Adipocyte (in vitro differentiated cells): ENCODE results near the gene WDFY3.

Experiments
- DNase-seq: peaks from one replicate; pipeline ENCODE4 v3.0.0-alpha.2; 2015; ENCODE audit warnings: low read depth
- H3K27me3 ChIP-seq: replicated peaks from 2 replicates; pipeline ENCODE4 v1.7.0; 2013; ENCODE audit warnings: mild to moderate bottlenecking, low read length, moderate library complexity; ENCODE audit not compliant: control insufficient read depth, insufficient read depth
- H3K36me3 ChIP-seq: 2 replicates; pipeline ENCODE4 v1.7.0; 2013; ENCODE audit warnings: low read length, mild to moderate bottlenecking, moderate library complexity; ENCODE audit not compliant: control insufficient read depth, insufficient read depth, severe bottlenecking
- H3K4me1 ChIP-seq: 2 replicates; pipeline ENCODE4 v1.7.0; 2013; ENCODE audit warnings: mild to moderate bottlenecking, low read length, moderate library complexity; ENCODE audit not compliant: control insufficient read depth, insufficient read depth
- H3K4me3 ChIP-seq: 2 replicates; pipeline ENCODE4 v1.7.0; 2013; ENCODE audit warnings: mild to moderate bottlenecking, low read length, moderate library complexity
- H3K9ac ChIP-seq: 2 replicates; pipeline ENCODE4 v1.7.0; 2013; ENCODE audit warnings: mild to moderate bottlenecking, low read length, moderate library complexity
- H3K9me3 ChIP-seq: 2 replicates; pipeline ENCODE4 v1.7.0; 2013; ENCODE audit warnings: mild to moderate bottlenecking, low read length, moderate library complexity; ENCODE audit not compliant: control insufficient read depth

Gene WDFY3

GRCh38 chr4:84901740-84902281, 64.7 kb downstream of the WDFY3 start:
- peaks cover 8% of the 10 kb centered on the region for H3K4me1 ChIP-seq
- no peak for DNase-seq
- no peaks in the 10 kb centered on the region for H3K9me3 ChIP-seq
- no peak overlapping the region for H3K9ac ChIP-seq
- H3K36me3 ChIP-seq = peaks cover 14% of the 10 kb centered on the region
- no peaks in the 10 kb centered on the region for H3K27me3 ChIP-seq
- no peak overlapping the region for H3K4me3 ChIP-seq

GRCh38 chr4:84901173-84901572, 65.3 kb downstream of the WDFY3 start:
- no peaks in the 10 kb centered on the region for H3K9me3 ChIP-seq
- DNase-seq = no peak

GRCh38 chr4:84899616-84900015, 66.9 kb downstream of the WDFY3 start:
- no peaks in the 10 kb centered on the region for H3K27me3 ChIP-seq
- H3K4me3 ChIP-seq = no peak overlapping the region
- H3K9me3 ChIP-seq = no peaks in the 10 kb centered on the region

More at GRCh38 chr4:84901173-84901572, 65.3 kb downstream of the WDFY3 start:
- Histone ChIP-seq H3K27me3 (no peaks in the 10 kb centered on the region), H3K4me3 (no peak overlapping the region), H3K9ac (no peak overlapping the region), H3K4me1 (peaks cover 8% of the 10 kb centered on the region), H3K36me3 (peaks cover 14% of the 10 kb centered on the region)

GRCh38 chr4:84897516-84897915, 69.0 kb downstream of the WDFY3 start:
- DNase-seq = no peak
- Histone ChIP-seq H3K36me3 (peaks cover 27% of the 10 kb centered on the region), H3K9me3 (no peaks in the 10 kb centered on the region), H3K27me3 (no peaks in the 10 kb centered on the region), H3K4me3 (no peak overlapping the region), H3K4me1 (peaks cover 16% of the 10 kb centered on the region), H3K9ac (no peak overlapping the region)

More at GRCh38 chr4:84899616-84900015, 66.9 kb downstream of the WDFY3 start:
- DNase-seq = no peak
- Histone ChIP-seq H3K4me1 (peaks cover 8% of the 10 kb centered on the region), H3K36me3 (peaks cover 26% of the 10 kb centered on the region), H3K9ac (no peak overlapping the region)

GRCh38 chr4:84895283-84895682, 71.2 kb downstream of the WDFY3 start:
- Histone ChIP-seq H3K9ac (no peak overlapping the region), H3K9me3 (no peaks in the 10 kb centered on the region), H3K36me3 (peaks cover 16% of the 10 kb centered on the region), H3K4me1 (peaks cover 16% of the 10 kb centered on the region), H3K4me3 (no peak overlapping the region), H3K27me3 (no peaks in the 10 kb centered on the region)
- DNase-seq = no peak

GRCh38 chr4:84894621-84895020, 71.9 kb downstream of the WDFY3 start:
- no peak for DNase-seq
- Histone ChIP-seq H3K4me3 (no peak overlapping the region), H3K27me3 (no peaks in the 10 kb centered on the region), H3K9me3 (no peaks in the 10 kb centered on the region), H3K4me1 (peaks cover 15% of the 10 kb centered on the region), H3K9ac (no peak overlapping the region), H3K36me3 (peaks cover 16% of the 10 kb centered on the region)

- no peaks in the 10 kb centered on the region for H3K9me3 ChIP-seq
- H3K4me3 ChIP-seq = no peak overlapping the region
- no peak overlapping the region for H3K9ac ChIP-seq
- peaks cover 15% of the 10 kb centered on the region for H3K4me1 ChIP-seq
- no peaks in the 10 kb centered on the region for H3K27me3 ChIP-seq
- peaks cover 16% of the 10 kb centered on the region for H3K36me3 ChIP-seq
- DNase-seq = no peak
These were observed 73.5 kb downstream of the WDFY3 start for GRCh38 chr4:84892950-84893349.

- peaks cover 27% of the 10 kb centered on the region for H3K4me1 ChIP-seq
- H3K9ac ChIP-seq = no peak overlapping the region
- peak; percentile 17 for DNase-seq
- H3K4me3 ChIP-seq = peak overlapping the region; percentile 40
- H3K9me3 ChIP-seq = no peaks in the 10 kb centered on the region
- no peaks in the 10 kb centered on the region for H3K27me3 ChIP-seq
- no peaks in the 10 kb centered on the region for H3K36me3 ChIP-seq
These were observed 78.7 kb downstream of the WDFY3 start for GRCh38 chr4:84887824-84888223.

GRCh38 chr4:84879651-84880200, 86.8 kb downstream of the WDFY3 start:
- H3K4me3 ChIP-seq = no peak overlapping the region
- H3K9ac ChIP-seq = no peak overlapping the region
- no peaks in the 10 kb centered on the region for H3K9me3 ChIP-seq
- peaks cover 26% of the 10 kb centered on the region for H3K4me1 ChIP-seq
- DNase-seq = peak; percentile 50
- peaks cover 3% of the 10 kb centered on the region for H3K36me3 ChIP-seq
- H3K27me3 ChIP-seq = no peaks in the 10 kb centered on the region

GRCh38 chr4:84878546-84878945, 87.9 kb downstream of the WDFY3 start:
- peaks cover 26% of the 10 kb centered on the region for H3K4me1 ChIP-seq
- H3K4me3 ChIP-seq = no peak overlapping the region
- H3K9me3 ChIP-seq = no peaks in the 10 kb centered on the region
- DNase-seq = peak; percentile 13
- no peak overlapping the region for H3K9ac ChIP-seq
- no peaks in the 10 kb centered on the region for H3K27me3 ChIP-seq
- H3K36me3 ChIP-seq = peaks cover 6% of the 10 kb centered on the region

- peaks cover 9% of the 10 kb centered on the region for H3K36me3 ChIP-seq
- no peaks in the 10 kb centered on the region for H3K9me3 ChIP-seq
- H3K4me3 ChIP-seq = no peak overlapping the region
- no peaks in the 10 kb centered on the region for H3K27me3 ChIP-seq
- no peak overlapping the region for H3K9ac ChIP-seq
- DNase-seq = peak; percentile 74
- H3K4me1 ChIP-seq = peaks cover 26% of the 10 kb centered on the region
These were observed 88.4 kb downstream of the WDFY3 start for GRCh38 chr4:84878090-84878489.
